GM23248 (cell line): ENCODE measurements around the gene CTAG1A. TPM values are rescaled to one million over a fixed set of nuclear protein-coding genes. Genes with fewer than 3 reads are reported as not detected.
"Not testable (repeated sequence)": the region's sequence is repeated elsewhere in the genome, so short reads cannot be mapped to it uniquely, and the experiment has no call there.

Source experiments
- DNase-seq: peaks from one replicate; pipeline ENCODE4 v3.0.0-alpha.2; 2015
- H2AFZ ChIP-seq: fragments of 200-600 bp; sonication (generic); 2 replicates; pipeline ENCODE4 v1.6.1; 2016; ENCODE audit warnings: antibody characterized with exemption
- H3F3A ChIP-seq: fragments of 200-600 bp; sonication (generic); 2 replicates; pipeline ENCODE4 v1.6.1; 2016; ENCODE audit warnings: mild to moderate bottlenecking, antibody characterized with exemption, mixed run types; ENCODE audit not compliant: insufficient read depth
- H3K27ac ChIP-seq: fragments of 200-600 bp; sonication (generic); 2 replicates; pipeline ENCODE4 v1.5.1; 2016; ENCODE audit warnings: mild to moderate bottlenecking
- H3K27me3 ChIP-seq: fragments of 200-600 bp; sonication (generic); replicated peaks from 2 replicates; pipeline ENCODE4 v1.6.1; 2016; ENCODE audit warnings: mild to moderate bottlenecking; ENCODE audit not compliant: insufficient read depth
- H3K36me3 ChIP-seq: fragments of 200-600 bp; sonication (generic); 2 replicates; pipeline ENCODE4 v1.6.1; 2016; ENCODE audit warnings: low read depth, mild to moderate bottlenecking
- H3K4me1 ChIP-seq: fragments of 200-600 bp; sonication (generic); 2 replicates; pipeline ENCODE4 v1.6.1; 2016; ENCODE audit warnings: mild to moderate bottlenecking; ENCODE audit not compliant: insufficient read depth
- H3K4me2 ChIP-seq: fragments of 200-600 bp; sonication (generic); one replicate; pipeline ENCODE4 v1.6.1; 2016; ENCODE audit warnings: mild to moderate bottlenecking; ENCODE audit not compliant: unreplicated experiment
- H3K4me3 ChIP-seq: fragments of 200-600 bp; sonication (generic); 2 replicates; pipeline ENCODE4 v1.5.1; 2016; ENCODE audit warnings: mild to moderate bottlenecking
- H3K79me2 ChIP-seq: fragments of 200-600 bp; sonication (generic); 2 replicates; pipeline ENCODE4 v1.6.1; 2016; ENCODE audit warnings: mild to moderate bottlenecking; ENCODE audit not compliant: insufficient read depth
- H3K9ac ChIP-seq: fragments of 200-600 bp; sonication (generic); 2 replicates; pipeline ENCODE4 v1.6.1; 2016; ENCODE audit warnings: mild to moderate bottlenecking
- H3K9me2 ChIP-seq: fragments of 200-600 bp; sonication (generic); 2 replicates; pipeline ENCODE4 v1.6.1; 2016; ENCODE audit warnings: mixed run types, mild to moderate bottlenecking, moderate library complexity; ENCODE audit not compliant: insufficient read depth
- H3K9me3 ChIP-seq: fragments of 200-600 bp; sonication (generic); one replicate; pipeline ENCODE4 v1.6.1; 2017; ENCODE audit warnings: low read depth
- H4K20me1 ChIP-seq: fragments of 200-600 bp; sonication (generic); 2 replicates; pipeline ENCODE4 v1.6.0; 2016; ENCODE audit not compliant: insufficient read depth
- EZH2 ChIP-seq: fragments of 200-600 bp; sonication (generic); IDR thresholded peaks from 2 replicates; pipeline ENCODE4 v1.6.1; 2018; ENCODE audit warnings: antibody characterized with exemption, mild to moderate bottlenecking; ENCODE audit not compliant: insufficient read depth, poor library complexity, severe bottlenecking
- EZH2phosphoT487 ChIP-seq: fragments of 200-600 bp; sonication (generic); IDR thresholded peaks from 2 replicates; pipeline ENCODE4 v1.6.1; 2018; ENCODE audit warnings: antibody characterized with exemption, moderate library complexity, mild to moderate bottlenecking, low read depth; ENCODE audit not compliant: insufficient read depth
- WGBS, 2 experiments: methylation state at CpG; one replicate each; pipeline ENCODE4 v1.1.6; 2015 to 2017; ENCODE audit warnings: low lambda C conversion rate in 2 of 2, low coverage in 1 of 2; ENCODE audit errors: missing lambda C conversion rate in 2 of 2; 5-methylcytosine and 5-hydroxymethylcytosine counted together
- in situ Hi-C: fragments of 300-500 bp; cut with MboI; formaldehyde crosslinking; loops from 2 replicates; pipeline ENCODE4 v1.15.0; 2020
- polyA plus RNA-seq: library from polyadenylated mRNA; unstranded; fragments of >200 nt; fragmentation: Nextera tagmentation; extraction: Ambion mirVana; gene quantifications from 2 replicates; pipeline ENCODE4 v1.2.1, GENCODE V29; 2016
- total RNA-seq: library from RNA; depleted of rRNA; stranded (reverse); fragments of >200 nt; shearing (Covaris generic); gene quantifications from 2 replicates; pipeline ENCODE4 v1.2.3, GENCODE V29; 2014

The CTAG1A gene
- total and polyA plus RNA-seq, 2 experiments from 2014 or later = not detected

GRCh38 chrX:154607370-154607769 is 22.4 kb downstream of the CTAG1A start:
- no peak for DNase-seq
- 29 to 37% methylated on average over 6 of the region's 6 CpGs for WGBS, 2 experiments
- no peaks in the 10 kb centered on the region for H4K20me1 ChIP-seq
- peaks cover 14% of the 10 kb centered on the region for H3K4me1 ChIP-seq
- H3K4me3 ChIP-seq = no peak overlapping the region
- H3K9ac ChIP-seq = no peak overlapping the region
- H3F3A ChIP-seq = peaks cover 8% of the 10 kb centered on the region; the same call in 1 of the 2 replicates
- no peaks in the 10 kb centered on the region for H3K9me2 ChIP-seq
- no peak overlapping the region for H2AFZ ChIP-seq
- TF ChIP-seq EZH2phosphoT487 = no peak
- TF ChIP-seq EZH2 = no peak
- no peaks in the 10 kb centered on the region for H3K36me3 ChIP-seq
- no peak overlapping the region for H3K27ac ChIP-seq
- H3K79me2 ChIP-seq = no peaks in the 10 kb centered on the region
- no peaks in the 10 kb centered on the region for H3K9me3 ChIP-seq
- H3K27me3 ChIP-seq = no peaks in the 10 kb centered on the region
- in situ Hi-C loops = no loop called here
- H3K4me2 ChIP-seq = no peak overlapping the region

- H3K79me2 ChIP-seq, in situ Hi-C loops, DNase-seq, H3K27ac ChIP-seq, H3K27me3 ChIP-seq, H3K9me2 ChIP-seq, H3K36me3 ChIP-seq, H2AFZ ChIP-seq, H3K4me2 ChIP-seq, H3K9ac ChIP-seq, H4K20me1 ChIP-seq, H3K4me3 ChIP-seq, H3F3A ChIP-seq, H3K9me3 ChIP-seq: not testable (repeated sequence)
- 47 to 59% methylated on average over 6 to 11 of the region's 11 CpGs for WGBS, 2 experiments
- H3K4me1 ChIP-seq = peaks cover 14% of the 10 kb centered on the region
Observed at GRCh38 chrX:154607976-154608375, 23.0 kb downstream of the CTAG1A start.

- H3K9me3 ChIP-seq, H4K20me1 ChIP-seq, H3K36me3 ChIP-seq, H3F3A ChIP-seq, H3K27ac ChIP-seq, H3K9ac ChIP-seq, H3K9me2 ChIP-seq, H3K4me2 ChIP-seq, H3K4me1 ChIP-seq, in situ Hi-C loops, DNase-seq, H2AFZ ChIP-seq, H3K27me3 ChIP-seq, H3K4me3 ChIP-seq, H3K79me2 ChIP-seq: not testable (repeated sequence)
- WGBS, 2 experiments = 68 to 71% methylated on average over 9 to 12 of the region's 12 CpGs
Observed at GRCh38 chrX:154608823-154609222, 23.9 kb downstream of the CTAG1A start.

GRCh38 chrX:154611146-154611545 is 26.2 kb downstream of the CTAG1A start:
- H3K36me3 ChIP-seq, H3K27ac ChIP-seq, H3K9ac ChIP-seq, H4K20me1 ChIP-seq, H2AFZ ChIP-seq, H3K9me2 ChIP-seq, H3K4me3 ChIP-seq, H3K4me1 ChIP-seq, H3K9me3 ChIP-seq, in situ Hi-C loops, H3K27me3 ChIP-seq, H3K79me2 ChIP-seq, DNase-seq, H3K4me2 ChIP-seq, H3F3A ChIP-seq: not testable (repeated sequence)
- 94% methylated on average over 12 of the region's 12 CpGs for WGBS, 2 experiments

GRCh38 chrX:154613586-154613985 is 28.7 kb downstream of the CTAG1A start:
- H3K9ac ChIP-seq, H3K4me3 ChIP-seq, H3K9me2 ChIP-seq, H4K20me1 ChIP-seq, H3K36me3 ChIP-seq, H3K9me3 ChIP-seq, H3K4me2 ChIP-seq, DNase-seq, H3K79me2 ChIP-seq, H3K27me3 ChIP-seq, H2AFZ ChIP-seq, H3F3A ChIP-seq, H3K27ac ChIP-seq, H3K4me1 ChIP-seq, in situ Hi-C loops: not testable (repeated sequence)
- 4 to 8% methylated on average over 8 of the region's 12 CpGs for WGBS, 2 experiments

- H4K20me1 ChIP-seq, H3K4me3 ChIP-seq, H3K79me2 ChIP-seq, in situ Hi-C loops, H3K9me3 ChIP-seq, H3F3A ChIP-seq, H3K36me3 ChIP-seq, H3K4me1 ChIP-seq, H3K9ac ChIP-seq, H3K27me3 ChIP-seq, H2AFZ ChIP-seq, H3K27ac ChIP-seq, H3K9me2 ChIP-seq, H3K4me2 ChIP-seq, DNase-seq: not testable (repeated sequence)
- WGBS, 2 experiments = no CpG with 5 or more reads among the region's 28 CpGs
Observed at GRCh38 chrX:154619182-154619581, 34.2 kb downstream of the CTAG1A start, which contains the start of gene CTAG1B. CTAG1B (minus strand) TSS chrX:154619282; CDS start chrX:154619218, 64 bp downstream.

GRCh38 chrX:154620767-154621414 is 36.0 kb downstream of the CTAG1A start:
- in situ Hi-C loops, DNase-seq: not testable (repeated sequence)
- 5% methylated on average over 3 of the region's 11 CpGs; no CpG with 5 or more reads in 1 of the 2 experiments for WGBS, 2 experiments

More at GRCh38 chrX:154620767-154621414, 36.0 kb downstream of the CTAG1A start:
- H3K9ac ChIP-seq, H3F3A ChIP-seq, H3K27ac ChIP-seq, H3K27me3 ChIP-seq, H2AFZ ChIP-seq, H3K9me3 ChIP-seq, H3K79me2 ChIP-seq, H3K9me2 ChIP-seq, H3K4me3 ChIP-seq, H3K4me1 ChIP-seq, H4K20me1 ChIP-seq, H3K36me3 ChIP-seq, H3K4me2 ChIP-seq: not testable (repeated sequence)
